Ovary (tissue), 3 donors: ENCODE results near the gene PALM2AKAP2.

Experiments
- EP300 ChIP-seq: sonication (generic); formaldehyde crosslinking; IDR thresholded peaks from one replicate; pipeline ENCODE4 v1.6.1; 2017; ENCODE audit warnings: antibody characterized with exemption
- TF ChIP-seq, protein P1 (sequence below), 3 donors: fragments of 450-650 bp in 2 of 3; fragments of 200-600 bp in 1 of 3; IDR thresholded peaks; one replicate each; pipeline versions ENCODE4 v1.5.1 to v1.8.0; 2016 to 2022; ENCODE audit warnings: antibody characterized with exemption in 3 of 3, mild to moderate bottlenecking in 1 of 3
- donor health status: DM: no; HTN: no; CAD: no.

DNA sequence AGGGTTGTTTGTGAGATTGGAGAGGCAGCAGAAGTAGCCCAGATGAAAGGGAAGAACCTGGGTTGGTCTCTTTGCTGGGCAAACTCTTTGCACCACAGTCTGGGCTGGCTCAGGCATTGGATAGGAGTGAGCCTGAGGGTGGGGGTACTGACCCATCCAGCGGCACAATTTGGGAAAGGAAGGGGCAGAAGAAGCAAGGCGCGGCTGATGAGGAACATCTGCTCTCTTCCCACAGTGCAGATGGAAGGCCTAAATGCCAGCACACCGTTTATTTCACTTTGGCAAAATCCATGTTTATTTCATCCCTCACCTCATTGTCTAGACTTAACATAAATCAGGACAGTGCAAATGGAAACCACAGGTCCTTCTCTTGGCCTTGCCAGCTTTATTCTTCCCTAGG lies 32.3 kb downstream of the PALM2AKAP2 start:
- no peak for TF ChIP-seq EP300
- TF ChIP-seq, protein P1, sequence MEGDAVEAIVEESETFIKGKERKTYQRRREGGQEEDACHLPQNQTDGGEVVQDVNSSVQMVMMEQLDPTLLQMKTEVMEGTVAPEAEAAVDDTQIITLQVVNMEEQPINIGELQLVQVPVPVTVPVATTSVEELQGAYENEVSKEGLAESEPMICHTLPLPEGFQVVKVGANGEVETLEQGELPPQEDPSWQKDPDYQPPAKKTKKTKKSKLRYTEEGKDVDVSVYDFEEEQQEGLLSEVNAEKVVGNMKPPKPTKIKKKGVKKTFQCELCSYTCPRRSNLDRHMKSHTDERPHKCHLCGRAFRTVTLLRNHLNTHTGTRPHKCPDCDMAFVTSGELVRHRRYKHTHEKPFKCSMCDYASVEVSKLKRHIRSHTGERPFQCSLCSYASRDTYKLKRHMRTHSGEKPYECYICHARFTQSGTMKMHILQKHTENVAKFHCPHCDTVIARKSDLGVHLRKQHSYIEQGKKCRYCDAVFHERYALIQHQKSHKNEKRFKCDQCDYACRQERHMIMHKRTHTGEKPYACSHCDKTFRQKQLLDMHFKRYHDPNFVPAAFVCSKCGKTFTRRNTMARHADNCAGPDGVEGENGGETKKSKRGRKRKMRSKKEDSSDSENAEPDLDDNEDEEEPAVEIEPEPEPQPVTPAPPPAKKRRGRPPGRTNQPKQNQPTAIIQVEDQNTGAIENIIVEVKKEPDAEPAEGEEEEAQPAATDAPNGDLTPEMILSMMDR (IDR thresholded peaks at IDR 0.05): no peak
